AG04449 (cell line): ENCODE data around the gene AGAP1.

Source experiments
- CTCF ChIA-PET: fragments of 350-600 bp; formaldehyde crosslinking; extraction: SDS; loops from one replicate; lab custom pipeline; 2021; ENCODE audit warnings: antibody characterized with exemption; lab: Yijun Ruan, JAX
- POLR2A ChIA-PET: fragments of 400-600, 350-600 bp; formaldehyde crosslinking; extraction: SDS; loops from one replicate; lab custom pipeline; 2020; ENCODE audit warnings: antibody characterized with exemption, inconsistent platforms; lab: Yijun Ruan, JAX
- DNase-seq: peaks from one replicate; pipeline ENCODE4 v3.0.0-alpha.2; 2010; ENCODE audit warnings: low read depth, low spot score
- H3K4me3 ChIP-seq: 2 replicates; pipeline ENCODE4 v1.5.1; 2011; ENCODE audit warnings: low read depth, mild to moderate bottlenecking, control low read depth, low read length
- TF ChIP-seq, protein P1 (sequence below): IDR thresholded peaks from one replicate; pipeline ENCODE4 v1.5.1; 2011; ENCODE audit warnings: mild to moderate bottlenecking, moderate library complexity, low read length, control low read depth, inconsistent platforms; ENCODE audit not compliant: insufficient read depth; ENCODE audit errors: missing control alignments

AGAP1 gene

DNA sequence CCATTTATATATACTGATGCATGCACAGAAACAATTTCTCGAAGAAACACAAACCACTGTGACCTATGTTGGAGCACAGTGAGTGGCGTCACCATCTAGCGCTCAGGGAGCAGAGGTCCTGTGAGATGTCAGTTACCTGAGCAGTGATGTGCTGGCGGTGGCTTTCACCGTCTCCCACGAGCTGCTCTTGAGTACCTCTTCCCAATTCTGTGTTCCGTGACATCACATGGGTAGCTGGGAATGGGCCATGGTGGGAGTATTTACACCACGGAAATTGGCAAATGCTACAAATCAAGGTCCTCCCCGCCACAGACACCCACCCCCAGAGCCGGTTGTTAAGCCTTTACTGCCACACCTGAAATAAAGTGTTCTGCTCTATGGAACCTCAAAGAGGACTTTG is 650.0 kb downstream of the AGAP1 start:
- H3K4me3 ChIP-seq = no peak overlapping the region
- TF ChIP-seq, protein P1, sequence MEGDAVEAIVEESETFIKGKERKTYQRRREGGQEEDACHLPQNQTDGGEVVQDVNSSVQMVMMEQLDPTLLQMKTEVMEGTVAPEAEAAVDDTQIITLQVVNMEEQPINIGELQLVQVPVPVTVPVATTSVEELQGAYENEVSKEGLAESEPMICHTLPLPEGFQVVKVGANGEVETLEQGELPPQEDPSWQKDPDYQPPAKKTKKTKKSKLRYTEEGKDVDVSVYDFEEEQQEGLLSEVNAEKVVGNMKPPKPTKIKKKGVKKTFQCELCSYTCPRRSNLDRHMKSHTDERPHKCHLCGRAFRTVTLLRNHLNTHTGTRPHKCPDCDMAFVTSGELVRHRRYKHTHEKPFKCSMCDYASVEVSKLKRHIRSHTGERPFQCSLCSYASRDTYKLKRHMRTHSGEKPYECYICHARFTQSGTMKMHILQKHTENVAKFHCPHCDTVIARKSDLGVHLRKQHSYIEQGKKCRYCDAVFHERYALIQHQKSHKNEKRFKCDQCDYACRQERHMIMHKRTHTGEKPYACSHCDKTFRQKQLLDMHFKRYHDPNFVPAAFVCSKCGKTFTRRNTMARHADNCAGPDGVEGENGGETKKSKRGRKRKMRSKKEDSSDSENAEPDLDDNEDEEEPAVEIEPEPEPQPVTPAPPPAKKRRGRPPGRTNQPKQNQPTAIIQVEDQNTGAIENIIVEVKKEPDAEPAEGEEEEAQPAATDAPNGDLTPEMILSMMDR = no peak
- CTCF ChIA-PET = interaction anchor here (0.9 to 3.2 kb wide), 9 partner anchors 11 to 364 kb away, joined by 3 to 13 read pairs (median 8); no protein-coding TSS in a partner anchor
- DNase-seq = no peak
- POLR2A ChIA-PET = no interaction called here

DNA sequence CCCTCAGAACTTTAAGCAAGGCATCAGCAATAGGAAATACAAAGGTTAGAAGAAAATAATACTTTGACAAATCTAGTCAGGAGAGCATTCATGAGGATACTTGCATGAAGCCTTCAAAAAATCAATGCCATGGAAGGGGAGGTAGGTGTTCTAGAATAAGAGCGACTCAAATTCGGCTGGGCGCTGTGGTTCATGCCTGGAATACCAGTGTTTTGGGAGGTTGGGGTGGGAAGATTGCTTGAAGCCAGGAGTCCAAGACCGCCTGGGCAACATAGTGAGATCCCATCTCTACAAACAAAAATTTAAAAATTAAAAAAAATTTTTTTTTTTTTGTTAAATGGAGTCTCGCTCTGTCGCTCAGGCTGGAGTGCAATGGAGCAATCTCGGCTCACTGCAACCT is 652.6 kb downstream of the AGAP1 start:
- CTCF ChIA-PET = interaction anchor here (1.4 kb wide), 1 partner anchor 29 kb away, joined by 4 read pairs; no protein-coding TSS in a partner anchor
- TF ChIP-seq, protein P1 = no peak
- no peak overlapping the region for H3K4me3 ChIP-seq
- POLR2A ChIA-PET = no interaction called here
- no peak for DNase-seq

DNA sequence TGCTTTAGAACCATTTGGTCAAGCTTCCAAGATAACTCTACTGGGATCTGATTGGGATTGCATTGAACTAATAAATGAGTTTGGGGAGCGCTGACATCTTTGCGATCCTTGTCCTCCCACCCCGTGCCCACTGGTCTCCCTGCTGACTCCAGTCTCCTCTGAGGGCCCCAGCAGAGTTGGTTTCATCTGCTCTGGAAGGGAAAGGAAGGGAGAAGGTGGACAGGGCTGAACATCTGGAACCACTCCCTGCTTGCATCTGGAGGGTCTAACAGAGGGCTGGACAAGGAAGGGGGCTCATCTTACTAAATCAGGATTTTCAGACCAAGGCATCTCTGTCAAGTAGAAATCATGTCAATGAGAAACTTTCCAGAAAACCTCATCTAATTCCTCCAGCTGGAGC is 661.6 kb downstream of the AGAP1 start:
- ChIA-PET CTCF (interaction anchor here (1.2 to 2.0 kb wide), 3 partner anchors 12 to 22 kb away, joined by 3 to 8 read pairs (median 5); no protein-coding TSS in a partner anchor), POLR2A (no interaction called here)
- no peak overlapping the region for H3K4me3 ChIP-seq
- TF ChIP-seq, protein P1 = no peak
- no peak for DNase-seq

DNA sequence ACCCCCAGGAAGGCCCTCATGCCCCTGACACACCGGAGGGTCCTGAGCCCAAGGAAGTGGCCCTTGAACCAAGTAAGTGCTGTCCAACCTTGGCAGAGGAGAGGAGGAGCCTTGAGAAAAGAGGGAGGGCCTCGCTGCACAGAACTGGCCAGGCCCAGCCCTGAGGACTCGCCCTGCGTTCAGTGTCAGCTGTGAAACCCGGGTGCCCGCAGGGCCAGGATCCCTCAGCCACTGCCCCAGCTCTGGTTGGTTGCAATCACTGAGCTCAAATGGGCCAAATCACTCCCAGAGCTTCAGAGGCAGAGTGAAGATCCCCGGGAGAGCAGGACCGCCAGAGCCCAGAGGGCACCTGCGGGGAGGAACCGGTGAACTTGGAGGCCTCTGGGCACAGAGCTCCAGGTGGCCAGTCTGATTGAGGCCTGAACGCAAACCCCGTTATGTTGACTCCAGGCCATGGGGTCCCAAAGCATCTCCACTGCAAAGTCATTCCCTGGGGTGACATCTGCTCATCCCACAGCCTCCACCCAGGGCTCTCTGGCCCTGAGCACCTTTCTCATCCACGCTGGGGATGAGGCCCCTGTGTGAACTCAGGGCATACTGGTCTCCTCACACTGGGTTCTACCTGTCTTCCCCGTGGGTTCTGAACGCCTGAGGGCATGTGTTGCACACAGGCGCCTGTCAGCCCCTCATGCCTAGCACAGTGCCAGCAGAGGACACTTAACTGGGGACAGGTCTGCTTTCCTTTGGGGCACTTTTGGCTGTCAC is 662.4 kb downstream of the AGAP1 start:
- H3K4me3 ChIP-seq = no peak overlapping the region
- CTCF ChIA-PET = interaction anchor here (1.2 to 2.2 kb wide), 3 partner anchors 13 to 15 kb away, joined by 3 to 8 read pairs (median 8); no protein-coding TSS in a partner anchor
- TF ChIP-seq, protein P1 = no peak
- DNase-seq = no peak
- POLR2A ChIA-PET = no interaction called here

DNA sequence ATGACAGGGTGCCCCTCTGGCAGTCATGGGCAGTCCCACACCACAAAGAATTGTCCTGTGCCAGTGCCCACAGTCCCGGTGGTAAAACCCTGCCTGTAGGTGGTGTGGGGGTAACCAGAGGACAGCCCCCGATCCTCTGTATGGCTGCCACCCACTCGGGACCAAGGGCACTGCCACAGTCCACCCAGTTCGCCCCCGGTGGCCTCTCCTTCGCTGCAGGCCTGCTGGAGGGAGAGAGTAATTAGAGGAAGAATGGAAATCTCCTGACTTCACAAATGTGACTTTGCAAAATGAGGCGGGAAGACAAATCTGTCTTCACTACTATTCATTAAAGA is 663.0 kb downstream of the AGAP1 start:
- ChIA-PET CTCF (interaction anchor here (2.2 kb wide), 1 partner anchor 14 kb away, joined by 8 read pairs; no protein-coding TSS in a partner anchor), POLR2A (no interaction called here)
- DNase-seq = no peak
- TF ChIP-seq, protein P1 = no peak
- no peak overlapping the region for H3K4me3 ChIP-seq

DNA sequence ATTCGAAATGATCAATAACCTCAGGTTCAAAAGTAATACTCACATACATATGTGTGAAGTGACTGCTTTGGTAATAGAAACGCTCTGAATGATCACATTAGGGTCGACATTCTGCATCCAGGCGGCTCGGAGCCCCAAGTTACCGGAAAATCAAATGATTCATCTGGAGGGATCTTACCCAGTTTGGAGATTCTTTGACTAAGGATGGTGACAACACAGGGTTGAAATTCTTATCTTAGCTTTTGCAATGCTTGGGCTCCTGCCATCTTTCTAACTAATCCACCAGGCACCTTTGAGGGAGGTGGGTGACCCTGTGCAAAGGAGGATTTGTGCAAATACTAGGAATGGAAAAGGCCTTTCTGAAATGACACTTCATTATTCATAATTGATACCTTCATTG is 663.5 kb downstream of the AGAP1 start:
- CTCF ChIA-PET = interaction anchor here (2.2 kb wide), 1 partner anchor 14 kb away, joined by 8 read pairs; no protein-coding TSS in a partner anchor
- DNase-seq = no peak
- H3K4me3 ChIP-seq = no peak overlapping the region
- TF ChIP-seq, protein P1 = no peak
- POLR2A ChIA-PET = no interaction called here
